Astrocyte of the spinal cord (primary cell): ENCODE results near the gene ERCC3.

Source experiments
- DNase-seq: peaks from one replicate; pipeline ENCODE4 v3.0.0; 2011; ENCODE audit warnings: low read depth, low spot score
- H3K4me3 ChIP-seq: 2 replicates; pipeline ENCODE4 v1.5.1; 2011; ENCODE audit warnings: low read depth, mild to moderate bottlenecking, low read length, moderate library complexity
- in situ Hi-C: cut with HindIII; loops from 2 replicates; pipeline ENCODE4 v1.10.0; 2017; ENCODE audit warnings: low sequenced_read_pairs
- TF ChIP-seq, protein P1 (sequence below): IDR thresholded peaks from 2 replicates; pipeline ENCODE4 v1.5.1; 2012; ENCODE audit warnings: low read depth, mild to moderate bottlenecking, low read length, inconsistent platforms

Gene ERCC3

GRCh38 chr2:127288274-127288673 lies 5.7 kb downstream of the ERCC3 start:
- in situ Hi-C loops = no loop called here
- DNase-seq = no peak
- TF ChIP-seq, protein P1, sequence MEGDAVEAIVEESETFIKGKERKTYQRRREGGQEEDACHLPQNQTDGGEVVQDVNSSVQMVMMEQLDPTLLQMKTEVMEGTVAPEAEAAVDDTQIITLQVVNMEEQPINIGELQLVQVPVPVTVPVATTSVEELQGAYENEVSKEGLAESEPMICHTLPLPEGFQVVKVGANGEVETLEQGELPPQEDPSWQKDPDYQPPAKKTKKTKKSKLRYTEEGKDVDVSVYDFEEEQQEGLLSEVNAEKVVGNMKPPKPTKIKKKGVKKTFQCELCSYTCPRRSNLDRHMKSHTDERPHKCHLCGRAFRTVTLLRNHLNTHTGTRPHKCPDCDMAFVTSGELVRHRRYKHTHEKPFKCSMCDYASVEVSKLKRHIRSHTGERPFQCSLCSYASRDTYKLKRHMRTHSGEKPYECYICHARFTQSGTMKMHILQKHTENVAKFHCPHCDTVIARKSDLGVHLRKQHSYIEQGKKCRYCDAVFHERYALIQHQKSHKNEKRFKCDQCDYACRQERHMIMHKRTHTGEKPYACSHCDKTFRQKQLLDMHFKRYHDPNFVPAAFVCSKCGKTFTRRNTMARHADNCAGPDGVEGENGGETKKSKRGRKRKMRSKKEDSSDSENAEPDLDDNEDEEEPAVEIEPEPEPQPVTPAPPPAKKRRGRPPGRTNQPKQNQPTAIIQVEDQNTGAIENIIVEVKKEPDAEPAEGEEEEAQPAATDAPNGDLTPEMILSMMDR = no peak
- no peak overlapping the region for H3K4me3 ChIP-seq

DNA sequence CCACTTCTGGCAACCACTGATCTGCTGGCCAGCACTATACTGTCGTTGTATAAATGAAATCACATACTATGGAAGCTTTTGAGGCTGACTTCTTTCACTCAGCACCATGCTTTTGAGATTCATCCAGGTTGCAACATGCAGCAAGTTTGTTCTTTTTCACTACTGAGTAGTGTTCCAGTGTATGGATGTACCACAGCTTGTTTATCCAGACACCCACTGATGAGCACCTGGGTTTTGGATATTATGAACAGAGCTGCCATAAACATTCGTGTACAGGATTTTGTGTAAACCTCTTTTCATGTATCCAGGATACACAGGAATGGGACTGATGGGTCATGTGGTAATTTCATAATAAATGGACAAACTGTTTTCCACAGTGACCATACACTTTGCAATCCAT lies 10.7 kb downstream of the ERCC3 start:
- in situ Hi-C loops = no loop called here
- no peak for DNase-seq
- TF ChIP-seq, protein P1 = no peak
- H3K4me3 ChIP-seq = no peak overlapping the region

- no peak overlapping the region for H3K4me3 ChIP-seq
- no peak for DNase-seq
- TF ChIP-seq, protein P1 = no peak
- in situ Hi-C loops = no loop called here
Observed at GRCh38 chr2:127280693-127281092, 13.3 kb downstream of the ERCC3 start.

DNA sequence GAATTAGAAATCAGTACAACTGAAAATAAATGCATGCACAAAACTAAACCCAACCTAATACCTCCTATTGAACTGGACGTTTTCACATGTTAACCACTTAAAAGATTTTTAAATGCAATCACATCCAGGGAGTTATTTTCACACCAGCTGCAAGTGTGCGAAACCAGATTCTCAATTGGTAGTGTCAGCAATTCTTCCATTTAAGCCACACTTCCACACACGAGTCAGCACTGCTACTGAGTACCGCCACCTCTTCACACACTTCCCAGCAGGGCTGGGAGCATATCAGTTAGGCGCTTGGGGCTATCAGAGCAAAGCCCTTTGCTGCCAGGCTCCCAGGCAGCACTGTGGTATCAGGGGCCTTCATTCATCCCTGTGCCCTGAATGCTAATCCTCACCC lies 14.2 kb downstream of the ERCC3 start:
- in situ Hi-C loops = no loop called here
- H3K4me3 ChIP-seq = no peak overlapping the region
- TF ChIP-seq, protein P1 = no peak
- DNase-seq = no peak

DNA sequence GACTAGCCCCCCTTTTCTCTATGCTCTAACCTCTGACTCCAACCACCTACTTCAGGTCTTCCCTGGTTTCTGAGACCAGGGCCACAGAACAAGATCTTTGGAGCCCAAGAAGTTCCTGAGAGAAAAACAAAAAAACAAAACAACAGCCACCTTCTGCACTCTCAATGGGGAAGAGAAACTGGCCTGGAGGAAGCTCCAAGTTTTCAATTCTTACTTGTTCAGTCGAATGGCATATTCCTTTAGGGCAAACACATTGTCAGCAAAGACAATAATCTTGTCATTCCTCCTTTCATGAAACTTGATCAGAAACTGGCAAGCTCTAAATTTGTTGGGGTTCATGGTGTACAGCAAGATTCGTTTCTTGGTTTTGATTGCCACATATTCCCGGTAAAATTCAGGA lies 15.0 kb downstream of the ERCC3 start:
- TF ChIP-seq, protein P1 = no peak
- H3K4me3 ChIP-seq = no peak overlapping the region
- in situ Hi-C loops = no loop called here
- DNase-seq = no peak

GRCh38 chr2:127277028-127277427 lies 16.9 kb downstream of the ERCC3 start:
- TF ChIP-seq, protein P1 = no peak
- H3K4me3 ChIP-seq = no peak overlapping the region
- in situ Hi-C loops = no loop called here
- no peak for DNase-seq

GRCh38 chr2:127275789-127276188 lies 18.2 kb downstream of the ERCC3 start:
- in situ Hi-C loops = no loop called here
- H3K4me3 ChIP-seq = no peak overlapping the region
- no peak for DNase-seq
- TF ChIP-seq, protein P1 = no peak
